Measurements from ENCODE around the gene MAPKAPK3. TPM values are rescaled to one million over a fixed set of nuclear protein-coding genes. Genes with fewer than 3 reads are reported as not detected.

MAPKAPK3 gene
- total and polyA plus RNA-seq, 2 donors (not counting 3 experiments of a cell fraction or from before 2014, with no cell fraction given) = 21.3 to 30.5 TPM

DNA sequence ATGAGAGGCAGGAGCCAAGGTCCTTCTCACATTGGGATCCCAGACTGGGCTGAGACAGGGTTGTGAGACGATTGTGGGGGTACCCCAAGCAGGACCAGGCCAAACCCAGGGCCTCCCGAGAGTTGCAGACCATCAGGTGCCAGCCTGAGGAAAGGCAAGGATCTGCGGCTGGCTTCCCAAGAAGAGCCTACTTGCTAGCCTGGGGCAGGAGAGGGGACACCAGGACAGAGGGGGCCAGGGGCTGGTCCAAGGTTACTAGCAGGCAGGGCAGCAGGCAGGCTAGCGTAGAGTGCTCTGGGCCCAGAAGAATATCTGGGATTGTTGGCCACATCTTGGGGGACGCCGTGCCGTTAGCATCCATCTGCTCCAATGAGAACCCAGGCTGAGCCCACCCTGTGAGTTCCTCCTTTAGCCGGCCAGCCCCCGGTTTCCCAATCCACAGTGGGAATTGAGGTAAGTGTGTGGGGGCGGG, 5.9 kb upstream of the MAPKAPK3 start:
- ChIA-PET POLR2A (interaction anchor here (1.2 to 1.3 kb wide), 2 partner anchors 40 to 42 kb away, joined by 3 to 9 read pairs; partner anchors contain the start of gene HEMK1), CTCF (interaction anchor here (0.6 to 4.9 kb wide), 9 partner anchors 13 to 1770 kb away, joined by 3 to 105 read pairs (median 6); no protein-coding TSS in a partner anchor)
- FAIRE-seq (no peak), DNase-seq (ENCODE audit: low read depth, low spot score) (peak; percentile 26)
- no peaks in the 10 kb centered on the region for H3K27me3 ChIP-seq (ENCODE audit: control insufficient read depth in 2 of 2, insufficient read depth in 2 of 2, low read length in 2 of 2)
- TF ChIP-seq POLR2A (IDR thresholded peaks at IDR 0.05; ENCODE audit: low read depth, low read length) (no peak), CTCF (IDR thresholded peaks at IDR 0.05; ENCODE audit: extremely low read depth in 1 of 2, insufficient read depth in 1 of 2, low read depth in 1 of 2, low read length in 2 of 2) (no peak), EZH2 (IDR thresholded peaks at IDR 0.05; ENCODE audit: borderline replicate concordance, low read depth, low read length, severe bottlenecking) (no peak), JUN (IDR thresholded peaks at IDR 0.05; ENCODE audit: borderline replicate concordance, insufficient read depth, insufficient read length, low read depth) (no peak)
- peaks cover 15% of the 10 kb centered on the region for H3K4me1 ChIP-seq (ENCODE audit: control insufficient read depth, extremely low read depth, insufficient read depth, low read length)
- H4K20me1 ChIP-seq (replicated peaks; ENCODE audit: control insufficient read depth, extremely low read depth, insufficient read depth, low read length) = no peaks in the 10 kb centered on the region
- peak overlapping the region; percentile 50 for H3K27ac ChIP-seq (ENCODE audit: insufficient read depth, low read depth, low read length)
- dilution Hi-C loops (cut with MboI; ENCODE audit: extremely low pct_ligation_motif_present, low sequenced_read_pairs) = no loop called here
- BruUV-seq (replicated peaks) = TSS peak; percentile 41
- peaks cover 0 to 6% of the 10 kb centered on the region in 2 experiments for H3K36me3 ChIP-seq (ENCODE audit: control insufficient read depth in 2 of 2, extremely low read depth in 1 of 2, insufficient read depth in 2 of 2, low read length in 2 of 2)
- peak overlapping the region; percentile 89 for H2AFZ ChIP-seq (ENCODE audit: low read depth, low read length)
- H3K4me3 ChIP-seq (replicated peaks in 1 of 3; ENCODE audit: insufficient read depth in 1 of 3, low read depth in 1 of 3, low read length in 3 of 3) = peak overlapping the region; percentile 9 to 51 (median 50)
- H3K9ac ChIP-seq (replicated peaks; ENCODE audit: extremely low read depth, insufficient read depth, low read length) = peak overlapping the region; percentile 59
- intact Hi-C loops (cut with micrococcal nuclease) = loop anchor here (1.0 to 10.0 kb wide), 3 partner anchors 10 to 1064 kb away; partner anchors contain the start of genes DCAF1 and TEX264
- H3K9me3 ChIP-seq (replicated peaks; ENCODE audit: control insufficient read depth, insufficient read depth, low read length) = no peaks in the 10 kb centered on the region
- H3K4me2 ChIP-seq (ENCODE audit: insufficient read depth, low read length) = peak overlapping the region; percentile 34
- no peaks in the 10 kb centered on the region for H3K9me1 ChIP-seq (replicated peaks; ENCODE audit: control insufficient read depth, extremely low read depth, insufficient read depth, low read length)
- no peaks in the 10 kb centered on the region for H3K79me2 ChIP-seq (ENCODE audit: control insufficient read depth, insufficient read depth, low read length)

Measured in endothelial cell of umbilical vein (primary cell).